ENCODE measurements around the gene RPS15A.
"Not testable (repeated sequence)": the region's sequence is repeated elsewhere in the genome, so short reads cannot be mapped to it uniquely, and the experiment has no call there.

Gene RPS15A

DNA sequence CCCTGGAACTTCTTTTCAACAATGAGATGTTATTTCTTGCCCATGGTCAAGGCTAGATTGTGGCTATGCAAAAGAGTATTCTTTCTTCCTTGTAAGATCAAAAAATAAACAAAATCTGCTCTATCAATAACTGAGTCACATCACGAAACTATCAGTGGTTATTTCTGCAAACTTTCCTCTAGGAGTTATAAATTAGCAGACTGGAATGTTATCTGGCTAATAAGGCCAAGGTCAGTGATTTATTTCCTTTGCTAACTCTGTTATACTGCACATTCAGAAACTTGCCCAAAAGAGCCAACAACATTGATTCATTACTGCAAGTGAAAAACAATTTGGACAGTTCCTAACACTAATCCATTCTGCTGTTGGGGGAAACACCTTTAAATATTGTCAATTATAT, 6.2 kb upstream of the RPS15A start:
- no peak for DNase-seq (ENCODE audit: low spot score)

DNA sequence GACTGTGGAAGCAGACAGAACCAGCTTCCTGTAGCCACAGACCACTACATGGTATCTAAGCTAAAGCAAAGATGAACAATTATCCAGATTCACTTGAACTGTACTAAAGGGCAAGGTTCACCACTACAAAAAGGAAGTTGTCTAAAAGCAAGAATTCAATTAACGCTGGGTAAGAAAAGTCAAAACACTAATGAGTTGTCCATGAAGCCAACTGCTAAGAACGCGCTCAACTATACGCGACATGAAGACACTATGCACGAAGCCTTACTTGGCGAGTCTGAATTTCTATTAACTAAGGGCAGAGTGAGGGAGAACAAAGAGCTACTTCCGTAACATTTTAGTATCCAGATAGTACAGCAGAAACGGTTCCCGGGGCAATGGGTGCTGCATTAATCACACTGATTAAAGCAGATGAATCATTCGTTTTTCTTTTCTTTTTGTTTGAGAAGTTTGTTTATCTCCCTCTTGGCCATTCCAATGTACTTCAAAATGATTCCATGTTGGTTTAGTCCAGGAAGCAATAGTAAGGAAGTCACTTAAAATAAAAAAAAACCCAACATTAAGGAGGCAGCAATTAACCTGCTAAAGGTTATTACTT, 2.8 kb upstream of the RPS15A start:
- no peak for DNase-seq (ENCODE audit: low spot score)

DNA sequence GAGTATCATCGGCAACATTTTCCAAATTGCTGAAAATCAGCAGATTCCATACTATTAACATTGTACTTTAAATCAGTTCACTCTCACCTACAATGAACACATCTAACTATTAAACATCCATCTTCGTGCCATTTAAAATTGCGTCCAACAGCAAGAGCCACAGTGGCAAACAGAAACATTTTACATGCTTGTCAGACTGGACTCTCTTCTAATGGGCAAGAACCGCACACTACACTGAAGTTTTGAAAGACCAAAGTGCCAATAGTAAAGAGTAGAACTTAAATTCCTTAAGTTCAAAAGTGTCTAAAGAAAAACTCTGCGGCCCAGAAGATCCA, 652 bp downstream of the RPS15A start:
- DNase-seq (ENCODE audit: low spot score) = no peak

DNA sequence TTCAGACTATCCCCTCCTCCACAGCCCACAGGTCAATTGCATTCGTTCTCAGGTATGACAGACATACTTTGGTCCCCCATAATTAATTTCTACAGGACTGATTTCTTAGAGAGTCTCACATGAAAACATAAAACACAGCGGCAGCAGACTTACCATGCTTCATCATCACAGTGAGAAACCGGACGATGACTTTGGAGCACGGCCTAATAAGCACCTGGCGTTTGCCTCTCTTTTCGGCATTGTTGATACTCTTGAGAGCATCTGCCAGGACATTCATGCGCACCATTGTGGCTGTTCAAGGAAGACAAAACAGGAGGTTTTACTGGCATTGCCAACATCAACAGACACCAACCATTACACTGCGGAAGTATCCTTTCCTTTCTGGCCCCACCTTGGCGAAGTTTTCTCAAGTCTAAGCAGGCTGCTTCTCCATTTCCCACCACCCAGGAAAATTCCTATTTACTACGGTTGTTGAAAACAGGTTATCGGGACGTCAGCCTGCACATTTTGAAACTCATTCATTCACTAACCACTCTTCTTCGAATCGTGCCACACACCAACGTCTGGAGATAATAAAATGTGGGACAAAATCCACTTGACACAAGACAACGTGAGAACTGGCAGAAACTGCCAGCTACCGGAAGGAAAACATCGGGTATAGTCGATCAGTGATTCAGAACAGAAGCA, 1.2 kb downstream of the RPS15A start:
- no peak for DNase-seq (ENCODE audit: low spot score)

DNA sequence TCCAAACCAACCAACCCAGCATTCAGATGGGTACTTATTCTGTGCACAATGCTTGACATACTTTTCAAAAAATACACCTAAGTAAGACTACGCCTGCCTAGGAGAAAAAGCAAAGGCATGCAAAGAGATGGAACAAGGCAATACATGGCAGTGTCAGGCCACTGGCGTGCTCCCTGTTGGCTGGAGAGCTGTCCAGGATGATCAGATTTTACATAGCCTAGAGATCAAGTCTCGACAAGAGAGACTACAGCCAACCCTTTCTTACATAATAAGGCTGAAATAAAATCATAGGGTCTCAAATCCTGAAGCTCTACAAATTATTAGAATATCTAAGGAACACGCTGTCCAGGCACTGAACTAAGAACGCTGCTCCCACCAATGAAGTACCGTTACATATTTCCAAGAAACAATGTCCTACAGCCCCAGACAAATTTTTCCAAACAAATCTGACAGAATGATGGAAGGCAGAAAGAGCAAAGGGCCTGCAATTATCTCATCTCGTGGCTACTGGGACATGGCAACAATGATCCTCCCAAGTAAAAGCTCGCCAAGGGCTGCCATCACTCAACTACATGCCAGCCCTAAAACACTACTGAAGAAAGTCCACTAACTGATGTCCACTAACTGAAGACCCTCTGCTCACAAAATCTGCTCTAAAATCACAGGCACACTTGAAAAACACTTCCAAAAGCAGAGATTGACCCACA, 5.1 kb downstream of the RPS15A start:
- DNase-seq (ENCODE audit: low spot score) = no peak

DNA sequence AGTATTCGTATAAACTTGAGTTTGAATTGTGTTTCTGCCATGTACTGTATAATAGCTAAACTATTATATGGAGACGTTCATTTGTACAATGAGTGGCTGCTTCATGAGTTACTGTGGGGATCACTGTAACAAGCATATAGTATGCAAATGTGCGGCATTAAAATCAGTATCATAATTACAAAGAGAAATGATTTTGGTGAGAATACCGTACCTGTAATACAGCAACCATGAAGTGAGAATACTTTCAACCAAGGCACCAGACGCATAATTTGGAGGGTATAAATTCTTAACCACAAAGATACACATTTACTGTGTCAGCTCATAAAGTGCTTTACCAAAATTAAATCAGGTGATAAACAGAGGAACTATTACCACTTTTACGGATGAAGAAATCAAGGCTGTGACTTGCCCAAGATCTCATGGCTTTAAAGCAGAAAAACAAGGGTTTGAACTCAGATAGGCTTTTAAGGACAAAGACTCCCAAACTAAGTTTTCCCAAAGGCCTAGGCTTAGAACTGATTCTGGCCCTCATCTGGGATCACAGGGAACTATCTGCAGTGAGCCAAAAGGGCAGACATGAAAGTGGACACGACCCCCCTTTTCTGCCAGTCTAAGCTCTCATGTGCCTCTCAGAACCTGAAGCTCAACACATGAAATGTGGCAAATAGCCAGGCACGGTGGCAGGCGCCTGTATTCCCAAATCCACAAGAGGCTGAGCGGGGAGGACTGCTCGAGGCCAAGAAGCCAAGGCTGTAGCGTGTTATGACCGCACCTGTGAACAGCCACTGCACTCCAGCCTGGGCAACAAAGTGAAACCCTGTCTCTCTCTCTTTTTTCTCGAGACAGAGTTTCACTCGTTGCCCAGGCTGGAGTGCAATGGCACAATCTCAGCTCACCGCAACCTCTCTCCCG, 6.4 kb downstream of the RPS15A start:
- DNase-seq (ENCODE audit: low spot score) = no peak

DNA sequence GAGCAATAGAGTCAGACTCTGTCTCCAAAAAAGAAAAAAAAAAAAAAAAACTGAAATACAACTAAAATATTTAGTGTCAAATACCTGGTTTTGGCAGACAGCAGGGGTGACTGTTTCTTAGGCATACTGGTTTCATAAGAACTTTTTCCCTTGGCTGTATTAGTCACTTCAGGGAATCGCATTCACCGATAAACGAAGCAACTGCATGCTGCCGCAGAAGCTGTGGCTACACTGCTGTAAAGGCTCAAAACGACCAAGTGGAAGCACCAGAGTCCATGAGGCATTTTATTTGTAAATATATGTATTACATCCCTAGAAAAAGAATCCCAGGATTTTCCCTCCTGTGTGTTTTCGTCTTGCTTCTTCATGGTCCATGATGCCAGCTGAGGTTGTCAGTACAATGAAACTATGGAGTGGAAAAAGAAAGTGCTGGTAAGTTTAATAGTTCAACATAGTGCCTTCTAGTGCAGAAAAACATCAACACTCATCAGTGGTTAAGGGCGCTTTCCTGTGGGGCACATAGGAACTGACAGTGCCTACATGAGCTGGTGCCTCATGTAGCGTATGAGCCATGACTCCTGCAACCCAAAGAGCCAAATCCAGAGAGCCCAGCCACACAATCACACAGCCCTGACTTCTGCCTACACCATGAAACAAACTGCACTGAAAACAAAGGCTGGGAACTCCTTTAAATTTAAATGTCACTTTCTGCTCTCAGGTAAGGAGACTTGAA, 7.3 kb downstream of the RPS15A start:
- DNase-seq (ENCODE audit: low spot score) = no peak

DNA sequence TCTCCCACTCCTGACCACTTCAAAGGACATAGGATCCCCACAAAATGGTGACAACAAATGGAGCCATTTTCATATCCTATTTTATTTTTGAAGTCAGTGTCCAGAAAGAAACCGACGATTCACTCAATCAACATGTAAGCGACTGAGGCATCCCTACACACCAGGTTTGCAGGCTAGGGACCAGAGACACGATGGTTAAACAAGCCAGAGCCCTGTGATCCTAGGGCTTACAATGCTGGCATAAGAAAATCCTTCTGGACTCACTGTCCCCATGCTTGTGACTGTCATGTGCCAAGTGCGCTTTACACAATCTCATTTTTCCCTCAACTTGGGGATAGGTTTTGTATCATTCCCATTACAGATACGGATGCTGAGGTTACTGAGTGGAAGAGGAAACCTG, 8.9 kb downstream of the RPS15A start:
- DNase-seq (ENCODE audit: low spot score) = not testable (repeated sequence)

DNA sequence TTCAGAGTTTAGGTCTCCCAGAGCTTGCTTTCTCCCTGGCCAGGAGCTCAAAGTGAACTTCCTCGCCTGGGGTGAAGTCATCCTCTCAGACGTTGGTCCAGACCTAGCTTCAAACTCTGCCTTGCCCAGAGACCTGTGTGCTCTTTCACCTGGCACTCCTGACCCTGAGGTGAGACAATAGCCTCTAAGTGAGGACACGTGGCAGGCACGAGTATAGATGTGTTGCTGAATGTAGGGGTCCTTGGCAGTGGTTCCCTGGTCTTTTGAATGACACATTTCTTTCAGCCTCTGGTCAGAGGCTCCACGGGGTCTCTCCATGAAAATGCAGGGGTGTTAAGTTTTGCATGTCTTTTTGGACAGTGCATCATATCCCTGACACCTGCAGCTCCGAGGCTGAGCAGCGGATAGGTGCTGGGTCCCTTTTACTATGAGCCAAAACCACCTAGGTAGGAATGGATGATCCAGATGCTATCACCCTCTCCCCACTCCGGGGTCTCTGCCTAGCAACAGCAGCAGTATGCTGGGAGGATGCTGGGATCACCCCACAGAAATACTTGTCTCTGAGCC, 9.6 kb downstream of the RPS15A start:
- peak; percentile 21 for DNase-seq (ENCODE audit: low spot score)

DNA sequence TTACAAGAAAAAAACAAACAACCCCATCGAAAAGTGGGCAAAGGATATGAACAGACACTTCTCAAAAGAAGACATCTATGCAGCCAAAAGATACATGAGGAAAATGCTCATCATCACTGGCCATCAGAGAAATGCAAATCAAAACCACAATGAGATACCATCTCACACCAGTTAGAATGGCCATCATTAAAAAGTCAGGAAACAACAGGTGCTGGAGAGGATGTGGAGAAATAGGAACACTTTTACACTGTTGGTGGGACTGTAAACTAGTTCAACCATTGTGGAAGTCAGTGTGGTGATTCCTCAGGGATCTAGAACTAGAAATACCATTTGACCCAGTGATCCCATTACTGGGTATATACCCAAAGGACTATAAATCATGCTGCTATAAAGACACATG, 12.5 kb downstream of the RPS15A start:
- DNase-seq (ENCODE audit: low spot score) = not testable (repeated sequence)

DNA sequence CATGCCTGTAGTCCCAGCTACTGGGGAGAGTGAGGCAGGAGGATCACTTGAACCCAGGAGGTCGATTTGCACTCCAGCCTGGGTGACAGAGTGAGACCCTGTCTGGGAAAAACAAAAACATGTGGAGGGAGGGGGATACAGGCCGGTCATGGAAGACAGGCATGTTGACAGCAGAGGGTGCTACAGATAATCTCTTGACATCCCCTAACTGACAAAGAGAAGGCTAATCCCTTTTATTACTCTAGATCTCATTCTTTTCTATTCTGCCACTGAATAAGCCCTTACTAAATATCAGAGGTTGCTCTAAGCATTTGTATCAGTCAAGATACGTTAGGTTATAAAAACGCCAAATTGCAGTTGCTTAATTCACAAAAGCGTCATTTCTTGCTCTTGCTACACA, 13.8 kb downstream of the RPS15A start:
- DNase-seq (ENCODE audit: low spot score) = not testable (repeated sequence)

DNA sequence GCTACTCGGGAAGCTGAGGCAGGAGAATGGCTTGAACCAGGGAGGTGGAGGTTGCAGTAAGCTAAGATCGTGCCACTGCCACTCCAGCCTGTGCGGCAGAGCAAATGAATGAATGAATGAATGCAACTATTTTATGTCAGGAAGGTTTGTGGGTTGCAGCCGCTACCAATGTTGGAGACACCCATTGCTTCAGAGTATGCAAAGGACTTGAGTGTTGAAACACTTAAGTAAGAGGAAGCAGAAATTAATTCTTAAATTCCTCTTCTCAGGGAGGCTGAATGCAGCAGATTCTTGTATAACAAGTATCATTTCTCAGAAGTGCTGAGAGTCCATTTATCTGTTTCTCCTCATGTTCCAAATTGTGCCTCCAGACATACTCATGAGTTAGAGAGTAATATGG, 15.5 kb downstream of the RPS15A start:
- not testable (repeated sequence) for DNase-seq (ENCODE audit: low spot score)

DNA sequence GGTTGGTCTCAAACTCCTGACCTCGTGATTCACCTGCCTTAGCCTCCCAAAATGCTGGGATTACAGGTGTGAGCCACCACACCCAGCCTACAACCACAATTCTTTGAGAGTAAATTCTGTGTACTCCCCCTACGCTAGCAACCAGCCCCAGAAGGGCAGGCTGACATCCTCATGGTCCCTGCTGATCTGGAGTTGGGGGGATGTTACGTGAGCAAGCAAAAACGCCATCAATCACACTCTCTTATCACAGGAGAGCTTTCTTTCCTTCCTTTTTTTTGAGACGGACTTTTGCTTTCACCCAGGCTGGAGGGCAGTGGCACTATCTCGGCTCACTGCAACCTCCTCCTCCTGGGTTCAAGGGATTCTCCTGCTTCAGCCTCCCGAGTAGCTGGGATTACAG, 18.0 kb downstream of the RPS15A start:
- DNase-seq (ENCODE audit: low spot score) = not testable (repeated sequence)

DNA sequence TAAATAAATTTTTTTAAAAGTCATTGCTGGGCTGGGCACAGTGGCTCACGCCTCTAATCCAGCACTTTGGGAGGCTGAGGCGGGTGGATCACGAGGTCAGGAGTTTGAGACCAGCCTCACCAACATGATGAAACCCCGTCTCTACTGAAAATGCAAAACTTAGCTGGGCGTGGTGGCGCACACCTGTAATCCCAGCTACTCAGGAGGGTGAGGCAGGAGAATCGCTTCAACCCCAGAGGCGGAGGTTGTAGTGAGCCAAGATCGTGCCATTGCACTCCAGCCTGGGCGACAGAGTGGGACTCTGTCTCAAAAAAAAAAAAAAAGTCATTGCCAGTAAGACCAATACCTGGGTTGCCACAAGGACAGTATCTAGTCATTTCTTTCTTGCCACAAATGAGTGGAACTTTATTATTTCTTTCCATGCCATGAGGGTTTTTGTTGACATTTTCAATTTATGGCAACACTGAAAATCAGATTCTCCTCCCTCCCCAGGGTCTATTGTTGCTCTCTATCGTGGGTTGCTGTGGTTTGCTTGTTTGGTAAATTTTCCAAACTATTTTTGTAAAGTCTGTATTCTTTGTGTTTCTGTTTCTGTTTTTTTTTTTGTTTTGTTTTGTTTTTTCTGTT, 19.7 kb downstream of the RPS15A start:
- DNase-seq (ENCODE audit: low spot score) = not testable (repeated sequence)

DNA sequence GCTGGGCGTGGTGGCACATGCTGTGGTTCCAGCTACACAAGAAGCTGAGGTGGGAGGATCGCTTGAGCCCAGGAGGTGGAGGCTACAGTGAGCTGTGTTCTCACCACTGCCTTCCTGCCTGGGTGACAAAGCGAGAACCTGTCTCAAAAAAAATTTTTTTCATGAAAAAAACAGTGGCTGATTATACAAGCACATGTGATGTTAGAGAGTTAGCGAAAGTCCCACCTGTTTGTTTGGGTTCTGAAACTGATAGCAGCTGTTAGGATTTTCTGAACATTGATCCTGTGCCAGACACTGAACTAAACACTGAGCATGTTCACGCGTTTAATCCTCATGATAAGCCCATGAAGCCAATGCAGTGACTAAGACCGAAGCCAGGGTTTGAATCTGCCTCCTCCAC, 22.9 kb downstream of the RPS15A start:
- not testable (repeated sequence) for DNase-seq (ENCODE audit: low spot score)

DNA sequence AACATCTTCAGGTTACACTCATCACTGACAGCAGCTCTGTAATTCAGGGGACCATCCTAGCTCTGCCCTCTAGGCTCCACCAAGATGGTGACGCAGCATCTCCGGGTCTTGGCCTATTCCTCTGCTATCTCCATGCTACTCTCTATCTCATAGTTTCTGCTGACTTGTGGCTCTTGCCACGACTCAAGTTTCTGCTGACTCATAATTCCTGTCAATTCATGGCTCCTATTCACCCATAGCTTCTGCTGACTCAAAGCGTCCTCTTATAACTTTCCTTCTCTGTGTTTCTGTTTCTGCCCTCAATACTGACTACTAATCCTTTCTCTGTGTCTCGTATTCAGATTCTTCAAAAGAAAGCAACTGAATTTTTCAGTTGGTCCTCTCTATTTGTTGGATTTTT, 27.4 kb downstream of the RPS15A start:
- not testable (repeated sequence) for DNase-seq (ENCODE audit: low spot score)

DNA sequence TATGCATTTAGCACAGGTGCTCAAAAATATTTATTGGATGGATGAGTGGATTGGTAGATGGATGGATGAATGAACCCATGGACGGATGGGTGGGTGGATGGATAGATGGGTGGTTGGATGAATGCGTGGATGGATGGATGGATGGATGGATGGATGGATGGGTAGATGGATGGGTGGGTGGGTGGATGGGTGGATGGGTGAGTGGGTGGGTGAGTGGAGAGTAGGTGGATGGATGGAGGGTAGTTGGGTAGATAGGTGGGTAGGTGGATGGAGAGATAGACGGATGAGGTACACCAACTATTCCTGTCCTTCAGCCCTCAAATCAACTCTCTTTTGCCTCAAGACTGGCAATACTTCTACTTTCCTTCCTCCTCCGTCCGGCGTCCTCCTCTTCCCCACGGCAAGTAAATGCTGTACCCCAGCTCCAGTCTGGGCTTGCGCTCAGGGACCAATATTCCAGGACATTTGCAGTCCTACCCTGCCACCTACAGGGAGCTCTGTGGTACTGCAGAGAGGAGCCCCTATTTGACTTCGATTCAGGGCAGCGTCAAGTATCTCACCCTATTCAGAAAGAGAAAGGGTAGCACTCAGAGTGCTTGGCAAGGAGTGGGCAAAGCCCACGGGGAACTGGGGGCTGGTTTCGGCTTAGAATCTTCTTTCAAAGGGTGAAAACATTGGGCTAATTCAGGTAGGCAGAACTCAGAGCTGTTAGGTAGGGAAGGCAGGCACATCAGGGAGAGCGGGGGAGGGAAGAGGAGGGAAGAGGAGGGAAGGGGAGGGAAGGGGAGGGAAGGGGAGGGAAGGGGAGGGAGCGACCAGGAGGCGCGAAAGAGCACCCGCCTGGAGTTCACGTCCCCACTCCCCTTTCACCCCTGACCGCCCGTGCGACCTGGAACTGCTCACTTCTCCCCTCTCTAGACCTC, 30.3 kb downstream of the RPS15A start:
- DNase-seq (ENCODE audit: low spot score) = not testable (repeated sequence)

DNA sequence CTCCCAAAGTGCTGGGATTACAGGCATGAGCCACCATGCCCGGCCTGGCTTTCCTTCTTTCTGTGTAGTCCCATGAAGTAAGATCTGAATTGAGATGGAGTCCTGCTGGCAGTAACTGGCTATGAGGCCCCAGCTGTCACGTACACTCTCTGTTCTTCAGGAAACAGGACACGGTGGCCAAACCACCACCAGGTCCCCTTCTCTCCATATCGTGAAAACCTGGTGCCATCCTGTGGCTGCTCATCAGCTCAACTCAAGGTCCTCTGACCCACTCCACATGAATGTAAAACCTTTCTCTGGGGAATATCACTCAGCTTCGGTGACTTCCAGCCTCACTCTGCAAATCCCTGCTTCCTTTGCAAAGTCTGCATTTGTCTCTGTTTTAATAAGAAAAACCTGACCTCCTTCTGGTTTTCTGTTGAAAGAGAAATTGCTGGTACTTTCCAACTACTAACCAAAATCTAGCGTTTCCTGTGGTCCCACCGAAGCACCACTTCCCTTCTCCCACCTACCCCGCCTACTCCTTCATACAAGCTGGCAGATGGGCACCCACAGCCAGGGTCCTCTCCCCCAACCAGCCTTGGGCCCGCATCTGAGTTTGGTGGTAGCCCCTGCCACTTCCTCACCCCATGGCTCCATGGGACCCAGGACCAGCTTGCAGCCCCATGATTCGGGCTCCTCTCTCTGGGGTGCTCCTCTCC, 32.0 kb downstream of the RPS15A start:
- DNase-seq (ENCODE audit: low spot score) = not testable (repeated sequence)

DNA sequence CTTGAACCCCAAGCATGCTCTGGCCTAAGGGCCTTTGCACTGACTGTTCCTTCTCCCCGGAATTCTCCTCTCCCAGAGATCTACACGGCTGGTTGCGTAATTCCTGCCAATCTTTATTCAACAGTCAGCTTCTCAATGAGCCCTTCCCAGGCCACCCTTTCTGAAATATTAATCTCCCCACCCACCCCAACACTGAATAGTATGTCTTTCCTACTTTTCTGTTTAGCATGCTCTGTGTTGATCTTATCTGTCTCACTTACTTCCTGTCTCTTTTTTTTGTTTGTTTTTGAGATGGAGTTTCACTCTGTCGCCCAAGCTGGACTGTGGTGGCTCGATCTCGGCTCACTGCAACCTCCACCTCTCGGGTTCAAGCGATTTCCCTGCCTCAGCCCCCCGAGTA, 33.5 kb downstream of the RPS15A start:
- not testable (repeated sequence) for DNase-seq (ENCODE audit: low spot score)

All from NAMALWA (cell line).